Anterior cingulate cortex (tissue), 58 donors: ENCODE results near the gene EPB41L4A.

ENCODE experiments used
- DNase-seq, 58 donors: peaks; one replicate each; lab custom pipeline; 2025; lab: John Stamatoyannopoulos, UW

EPB41L4A gene

GRCh38 chr5:112317866-112318265, 101.2 kb downstream of the EPB41L4A start:
- no peak for DNase-seq

- DNase-seq = no peak
Measured at GRCh38 chr5:112316731-112317130, 102.3 kb downstream of the EPB41L4A start.

- DNase-seq = no peak
Measured at GRCh38 chr5:112316006-112316405, 103.1 kb downstream of the EPB41L4A start.

DNA sequence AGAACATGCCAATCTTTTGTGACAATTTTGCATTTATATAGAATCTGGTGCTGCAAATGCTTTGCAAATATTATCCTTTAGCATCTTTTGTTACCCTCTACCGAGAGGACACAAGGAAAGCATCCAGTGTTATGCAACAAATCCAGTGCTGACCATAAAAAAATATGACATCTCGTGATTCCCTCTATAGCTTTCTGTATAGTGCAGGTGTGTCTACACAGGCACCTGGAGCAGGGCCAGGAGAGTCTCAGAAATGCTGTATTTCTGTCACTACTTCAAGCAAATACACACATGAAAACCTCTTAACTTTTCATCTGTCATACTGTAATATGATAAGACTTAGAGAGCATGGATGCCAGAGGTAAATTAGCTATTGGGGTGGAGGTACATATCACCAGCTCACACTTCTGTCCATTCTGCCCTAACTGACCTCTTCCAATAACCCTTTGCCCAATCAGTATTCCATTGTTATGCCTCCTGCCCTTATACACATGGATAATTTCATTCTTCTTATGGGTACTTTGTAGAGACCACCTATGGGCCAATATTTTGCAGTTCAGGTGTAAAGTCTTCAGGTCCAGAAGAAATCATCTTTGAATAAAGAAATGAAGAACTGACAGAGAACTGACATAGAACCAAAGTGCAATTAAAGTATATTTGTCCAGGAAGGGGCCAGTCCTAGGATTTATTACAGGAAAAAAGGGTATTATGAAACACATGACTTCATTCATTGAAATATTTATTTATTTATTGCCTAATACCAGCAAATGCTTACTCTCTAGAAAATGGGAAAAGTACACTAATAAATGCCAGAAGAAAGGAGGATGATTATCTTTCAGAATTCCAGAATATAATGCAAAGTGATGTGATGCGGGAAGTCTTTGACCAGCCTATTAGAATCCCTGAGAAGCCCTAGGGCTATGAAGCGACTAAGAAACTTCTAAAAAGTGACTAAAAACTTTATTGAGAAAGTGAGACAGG, 106.5 kb downstream of the EPB41L4A start:
- no peak for DNase-seq

DNA sequence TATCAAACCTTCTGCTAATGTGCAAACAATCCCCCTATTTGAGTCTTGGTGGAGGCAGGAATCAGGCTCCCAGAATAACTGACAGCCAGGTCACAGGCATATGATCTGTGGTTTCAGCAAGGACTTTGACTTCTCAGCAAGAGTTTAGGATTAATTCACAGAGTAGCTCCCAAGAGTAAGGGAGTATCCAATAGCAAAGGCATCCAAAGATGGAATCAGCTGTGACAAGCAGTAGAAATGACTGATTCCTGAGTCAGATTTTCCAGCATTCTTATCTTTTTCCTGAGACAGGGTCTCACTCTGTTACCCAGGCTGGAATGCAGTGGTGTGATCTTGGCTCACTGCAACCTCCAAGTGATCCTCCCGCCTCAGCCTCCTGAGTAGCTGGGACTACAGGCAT, 108.3 kb downstream of the EPB41L4A start:
- no peak for DNase-seq

- DNase-seq = no peak
Measured at GRCh38 chr5:112308608-112309007, 110.5 kb downstream of the EPB41L4A start.

- no peak for DNase-seq
Measured at GRCh38 chr5:112306956-112307355, 112.1 kb downstream of the EPB41L4A start.

DNA sequence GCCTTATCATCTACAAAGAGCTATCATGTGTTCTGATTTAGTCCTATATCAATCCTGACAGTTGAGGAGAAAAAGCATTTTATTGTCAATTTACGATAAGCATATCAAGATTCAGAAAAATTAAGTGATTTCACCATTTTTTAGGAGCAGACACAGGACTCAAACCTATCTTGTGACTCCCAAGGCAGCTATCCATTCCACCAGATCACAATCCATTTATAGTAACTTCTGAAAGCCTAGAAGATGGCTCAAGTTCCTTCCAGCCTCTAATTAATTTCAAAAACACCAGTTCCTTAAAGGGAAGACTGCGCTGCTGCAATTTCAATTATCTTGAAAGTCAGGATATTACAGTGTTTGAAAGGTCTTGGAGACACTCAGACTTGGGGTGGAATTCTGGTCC, 114.3 kb downstream of the EPB41L4A start:
- DNase-seq = no peak

- DNase-seq = no peak
Measured at GRCh38 chr5:112303685-112304084, 115.4 kb downstream of the EPB41L4A start.

DNA sequence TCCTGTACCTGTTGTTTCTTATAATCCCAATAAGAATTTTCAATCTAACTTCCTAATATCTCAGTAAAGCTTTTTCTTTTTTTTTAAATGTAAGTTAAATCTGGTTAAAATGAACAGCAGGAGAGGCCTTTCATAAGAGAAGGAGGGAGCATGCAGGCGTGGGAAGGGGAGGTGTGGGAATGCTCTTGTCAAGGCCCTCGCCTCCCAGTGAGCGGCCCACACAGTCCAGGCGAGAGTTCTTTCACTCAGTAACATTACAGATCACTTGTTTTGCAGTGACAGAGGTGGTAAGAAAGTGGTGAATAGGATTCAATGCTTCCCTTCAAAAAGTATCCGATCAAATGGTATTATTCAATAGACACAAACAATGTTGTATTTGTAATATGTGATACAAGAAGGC, 125.0 kb downstream of the EPB41L4A start:
- DNase-seq = peak in 7 of 58 donors; percentile 1 to 30 (median 7)

DNA sequence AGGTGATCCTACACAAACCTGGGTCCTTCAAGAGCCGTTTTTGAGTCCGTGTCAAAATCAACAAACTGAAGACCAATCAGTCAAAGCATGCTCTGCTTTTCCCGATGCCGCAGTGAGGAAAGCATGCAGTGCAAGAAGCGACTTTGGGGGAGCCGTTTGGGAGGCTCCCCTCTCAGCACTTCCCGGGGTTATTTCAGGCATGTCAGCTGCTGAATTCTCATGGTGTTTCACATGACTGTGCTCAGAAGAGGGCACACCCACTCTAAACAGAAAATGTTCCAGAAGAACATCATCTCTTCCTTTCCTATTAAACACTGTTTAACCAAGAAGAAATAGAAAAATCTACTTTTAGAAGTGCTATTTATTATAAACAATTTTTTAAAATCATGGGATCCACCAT, 125.5 kb downstream of the EPB41L4A start:
- DNase-seq = no peak

DNA sequence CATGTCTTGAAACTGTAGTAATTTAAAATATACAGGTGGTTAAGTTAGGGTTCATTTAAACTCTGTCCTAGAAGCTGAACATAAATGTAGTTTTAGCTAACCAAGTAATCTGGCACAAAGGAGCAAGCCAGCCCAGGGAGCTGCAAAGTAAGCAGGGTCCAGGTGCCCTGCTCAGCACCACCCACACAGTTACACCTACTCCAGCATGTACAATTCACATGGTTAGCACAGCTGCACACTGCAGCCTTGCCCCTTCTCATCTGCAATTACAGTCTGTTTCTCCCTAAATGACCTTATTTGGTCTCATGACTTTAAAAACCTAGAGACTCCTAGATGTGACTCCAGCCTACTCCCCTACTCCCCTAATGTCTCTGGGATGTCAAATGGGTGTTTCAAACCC, 128.4 kb downstream of the EPB41L4A start:
- no peak for DNase-seq

DNA sequence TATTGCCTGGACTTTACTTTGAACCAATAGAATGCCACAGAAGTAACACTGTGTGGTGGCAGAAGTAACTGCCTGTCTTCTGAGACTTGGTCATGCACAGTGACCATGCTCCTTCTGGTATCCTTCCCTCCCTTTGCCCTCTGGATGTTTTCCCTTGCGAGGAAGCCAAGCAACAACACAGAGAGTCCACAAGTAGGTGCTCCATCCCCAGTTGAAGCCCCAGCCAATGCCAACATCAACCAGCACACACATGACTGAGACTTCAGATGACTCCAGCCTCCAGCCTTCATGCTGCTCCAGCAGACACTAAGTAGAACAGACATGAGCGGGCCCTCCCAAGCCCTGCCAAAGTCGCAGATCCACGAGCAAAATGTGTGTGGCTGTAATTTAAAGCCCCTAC, 129.6 kb downstream of the EPB41L4A start:
- no peak for DNase-seq

DNA sequence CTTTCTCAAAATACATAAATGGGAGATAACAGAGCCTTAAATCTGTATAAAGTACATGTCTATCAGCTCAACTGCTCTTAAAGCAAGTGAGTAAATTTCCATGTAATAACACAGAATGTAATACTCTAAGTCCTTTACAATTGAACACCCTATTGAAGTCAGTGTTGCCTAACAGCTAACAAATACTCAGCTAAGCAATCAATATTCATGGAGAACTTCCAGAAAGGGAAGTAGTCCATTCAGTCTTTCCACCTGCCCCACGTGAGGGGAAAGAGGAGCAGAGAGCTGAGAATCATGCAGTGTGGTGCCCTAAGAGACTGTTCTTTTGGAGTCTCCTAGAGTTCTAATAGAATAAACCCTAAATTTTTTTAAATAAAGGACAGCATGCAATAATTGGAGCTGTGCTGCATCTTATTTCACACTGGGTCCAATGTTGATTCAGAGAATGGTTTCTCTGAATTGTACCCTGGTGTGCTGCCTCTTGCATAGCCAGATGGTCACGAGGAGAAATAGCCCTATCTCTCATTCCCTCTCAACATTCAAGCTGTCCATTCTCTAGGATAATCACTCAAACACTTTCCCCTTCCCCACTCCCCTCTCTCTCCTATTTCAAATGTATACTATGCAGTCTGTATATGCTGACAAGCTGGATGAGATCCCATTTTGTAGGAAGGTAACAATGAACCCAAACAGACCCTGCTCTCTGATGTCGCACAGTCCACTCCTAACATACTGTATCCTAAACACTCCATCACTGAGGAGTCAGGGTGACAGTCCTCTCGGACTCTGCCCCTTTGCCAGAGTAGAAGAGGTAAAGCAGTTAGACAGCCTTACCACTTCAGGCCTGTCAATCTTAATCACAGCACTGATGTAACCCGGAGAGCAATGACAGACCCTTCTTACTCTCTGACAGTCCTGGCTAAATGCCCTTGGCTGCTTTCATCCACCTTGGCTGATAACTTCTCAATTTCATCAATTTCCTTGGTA, 134.8 kb downstream of the EPB41L4A start:
- DNase-seq = no peak

- no peak for DNase-seq
Measured at GRCh38 chr5:112283034-112283582, 136.0 kb downstream of the EPB41L4A start.

DNA sequence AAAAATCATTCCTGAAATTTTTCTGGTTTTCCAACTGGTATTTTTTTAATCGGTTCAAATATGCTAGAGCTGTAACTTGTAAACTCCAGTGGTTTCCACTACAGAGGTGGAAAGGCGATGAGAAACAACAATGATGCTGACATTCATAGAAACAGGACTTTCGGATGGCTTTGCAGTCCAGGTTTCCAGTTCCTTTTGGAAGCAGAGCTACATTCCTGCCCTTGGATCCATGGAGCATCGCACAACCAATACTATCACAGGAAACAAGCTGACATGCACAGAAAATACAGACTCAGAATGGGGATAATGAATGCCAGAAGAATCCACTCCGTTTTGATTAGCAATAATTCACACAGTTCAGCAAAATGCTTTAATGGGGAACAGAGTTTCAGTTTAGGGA, 140.0 kb downstream of the EPB41L4A start:
- DNase-seq = no peak

DNA sequence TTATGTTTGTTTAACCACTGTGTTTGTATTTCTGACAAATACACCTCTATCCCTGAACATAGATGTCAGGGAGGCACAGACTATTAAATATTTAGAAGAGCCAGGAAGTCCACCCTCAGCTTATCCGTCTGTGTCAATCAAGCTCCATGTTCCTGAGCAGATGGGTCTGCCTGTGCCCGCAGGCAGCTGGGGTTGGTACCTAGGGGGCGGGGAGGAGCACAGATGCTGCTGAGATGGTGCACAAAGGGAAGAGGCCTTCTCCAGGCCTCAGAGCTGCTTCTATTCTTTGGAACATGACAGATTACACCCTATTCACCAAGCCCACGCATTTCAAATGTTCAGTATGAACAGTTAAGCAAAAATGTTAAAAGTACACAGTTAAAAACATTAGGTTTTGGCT, 142.1 kb downstream of the EPB41L4A start:
- DNase-seq = no peak

DNA sequence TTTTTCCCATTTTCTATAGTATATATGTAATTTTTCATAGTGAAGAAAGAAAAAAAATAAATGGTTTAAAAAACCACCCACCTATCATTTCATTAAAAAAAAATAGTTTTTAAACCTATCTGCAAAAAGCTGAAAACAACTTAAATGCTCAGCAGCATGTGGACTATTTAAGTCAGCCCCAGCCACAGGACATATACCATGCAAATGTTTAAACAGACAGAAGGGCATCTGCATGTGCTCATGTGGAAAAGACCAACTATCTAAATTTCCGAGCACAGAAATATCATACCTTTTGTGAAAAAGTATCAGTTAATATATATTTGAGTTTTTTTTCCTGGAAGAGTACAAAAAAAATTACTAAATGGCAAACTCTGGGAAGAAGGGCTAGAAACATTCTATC, 143.4 kb downstream of the EPB41L4A start:
- DNase-seq = no peak

DNA sequence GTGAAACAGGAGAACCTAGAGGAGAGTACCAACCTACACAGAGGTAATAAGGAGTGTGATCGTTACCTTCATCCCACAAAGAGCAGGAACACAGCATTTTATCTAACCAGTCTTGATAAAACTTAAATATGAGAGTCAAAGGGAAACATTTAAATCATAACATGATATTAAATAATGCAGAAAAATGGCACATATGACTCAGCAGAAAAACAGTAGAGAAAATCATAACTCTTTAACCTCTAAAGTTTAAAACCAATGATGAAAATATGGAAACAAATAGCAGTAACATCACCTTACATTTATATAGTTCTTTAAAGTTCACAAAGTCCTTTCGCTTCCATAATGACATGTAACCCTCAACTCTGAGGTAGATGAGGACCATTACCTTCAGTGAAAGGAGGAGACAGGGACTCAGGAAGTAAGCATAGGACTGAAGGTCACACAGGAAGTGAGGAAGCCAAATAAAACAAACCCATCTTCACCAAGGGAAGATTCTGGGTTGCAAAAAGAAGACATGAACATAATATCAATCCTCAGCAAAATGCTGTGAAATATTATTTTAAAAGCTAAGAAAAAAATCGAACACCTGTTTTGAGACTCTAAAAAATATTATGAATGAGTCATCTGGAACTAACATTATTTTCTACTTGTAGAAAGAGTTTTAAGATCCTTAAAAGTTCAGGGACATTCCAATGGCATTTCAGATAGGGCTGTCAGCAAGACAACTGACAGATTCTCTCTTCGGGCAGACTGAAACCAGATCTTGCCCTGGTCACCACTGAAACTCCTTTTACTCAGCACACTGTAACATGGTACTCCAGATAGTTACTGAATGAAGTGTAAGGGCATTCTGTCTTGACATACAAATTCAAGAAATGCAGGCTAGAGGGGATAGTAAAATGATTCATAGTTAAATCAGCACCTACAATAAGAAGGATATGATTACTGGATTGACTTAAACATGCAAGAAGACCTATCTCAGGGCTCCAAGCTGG, 148.5 kb downstream of the EPB41L4A start:
- DNase-seq = no peak

DNA sequence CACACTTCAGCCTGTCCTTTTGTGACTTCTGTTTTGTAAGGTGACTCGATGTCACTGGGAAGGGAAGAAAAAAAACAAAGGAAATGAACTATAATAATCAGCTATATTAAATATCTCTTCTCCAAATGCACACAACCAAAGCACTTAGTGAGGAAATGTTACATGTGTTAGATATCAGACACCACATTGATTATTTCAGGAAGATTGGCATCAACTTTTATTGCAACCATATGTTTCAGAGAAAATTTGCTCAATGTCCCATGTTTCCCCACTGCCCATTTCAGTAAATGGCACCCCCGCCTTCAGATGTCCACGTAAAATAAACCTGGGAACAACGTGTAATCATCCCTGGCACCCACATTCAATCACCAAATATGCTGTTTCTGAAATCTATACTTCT, 151.8 kb downstream of the EPB41L4A start:
- no peak for DNase-seq
